IMR-90 (cell line): ENCODE results near the gene CDH16. TPM values are rescaled to one million over a fixed set of nuclear protein-coding genes. Genes with fewer than 3 reads are reported as not detected.
"Not testable (repeated sequence)": the region's sequence is repeated elsewhere in the genome, so short reads cannot be mapped to it uniquely, and the experiment has no call there.

ENCODE experiments used
- ATAC-seq: fragments of 200-7000 bp; cut with Tn5 transposase; 2 replicates; pipeline ENCODE4 v1.9.1; 2020; ENCODE audit warnings: low read depth, mild to moderate bottlenecking, moderate library complexity
- BruUV-seq: library from RNA; stranded (reverse); fragments of 400-500 nt; replicated peaks from 2 replicates; lab custom pipeline; 2021; lab: Mats Ljungman, UMichigan
- CTCF ChIA-PET: fragments of 300-600 bp; formaldehyde crosslinking; extraction: SDS; loops from one replicate; lab custom pipeline; 2021; ENCODE audit warnings: antibody characterized with exemption; lab: Yijun Ruan, JAX
- POLR2A ChIA-PET: fragments of 300-600 bp; sonication (Branson Sonifier 250); formaldehyde crosslinking; loops from one replicate; lab custom pipeline; 2022; ENCODE audit warnings: antibody characterized with exemption; ENCODE audit not compliant: unreplicated experiment; lab: Charles Lee
- DNase-seq: peaks from one replicate; pipeline ENCODE4 v3.0.0; 2013
- H2AFZ ChIP-seq: replicated peaks from 2 replicates; pipeline ENCODE3; 2013; ENCODE audit warnings: low read length, mild to moderate bottlenecking; ENCODE audit not compliant: poor library complexity
- H2AK5ac ChIP-seq: 2 replicates; pipeline ENCODE4 v1.6.1; 2013; ENCODE audit warnings: low read depth, low read length, inconsistent platforms
- H2AK9ac ChIP-seq: replicated peaks from 2 replicates; pipeline ENCODE3; 2013; ENCODE audit warnings: mild to moderate bottlenecking, low read depth, low read length, moderate library complexity; ENCODE audit not compliant: poor library complexity
- H2BK120ac ChIP-seq: 2 replicates; pipeline ENCODE4 v1.6.1; 2013; ENCODE audit warnings: low read depth, low read length, inconsistent platforms
- H2BK15ac ChIP-seq: 3 replicates; pipeline ENCODE4 v1.6.1; 2013; ENCODE audit warnings: low read depth, low read length, inconsistent platforms
- H2BK20ac ChIP-seq: 2 replicates; pipeline ENCODE4 v1.6.1; 2013; ENCODE audit warnings: low read depth, mild to moderate bottlenecking, inconsistent platforms, low read length, moderate library complexity
- H2BK5ac ChIP-seq: 2 replicates; pipeline ENCODE4 v1.6.1; 2013; ENCODE audit warnings: mild to moderate bottlenecking, low read depth, low read length, inconsistent platforms; ENCODE audit not compliant: poor library complexity, severe bottlenecking
- H3K14ac ChIP-seq: replicated peaks from 2 replicates; pipeline ENCODE4 v1.6.1; 2013; ENCODE audit warnings: low read depth, low read length, inconsistent platforms
- H3K18ac ChIP-seq: 2 replicates; pipeline ENCODE4 v1.6.1; 2013; ENCODE audit warnings: low read depth, low read length, control low read depth
- H3K23ac ChIP-seq: 2 replicates; pipeline ENCODE4 v1.6.1; 2013; ENCODE audit warnings: low read depth, low read length, inconsistent platforms
- H3K27ac ChIP-seq: 2 replicates; pipeline ENCODE4 v1.5.1; 2013; ENCODE audit warnings: mild to moderate bottlenecking, control low read depth, low read length; ENCODE audit not compliant: insufficient read depth
- H3K27me3 ChIP-seq: 2 replicates; pipeline ENCODE4 v1.6.1; 2013; ENCODE audit warnings: low read length; ENCODE audit not compliant: control insufficient read depth, insufficient read depth
- H3K36me3 ChIP-seq: 2 replicates; pipeline ENCODE4 v1.6.1; 2013; ENCODE audit warnings: low read length, mixed read lengths; ENCODE audit not compliant: control insufficient read depth, insufficient read depth
- H3K4ac ChIP-seq: 2 replicates; pipeline ENCODE4 v1.6.1; 2013; ENCODE audit warnings: low read depth, low read length, inconsistent platforms
- H3K4me1 ChIP-seq: 2 replicates; pipeline ENCODE4 v1.6.1; 2013; ENCODE audit warnings: low read length, mixed read lengths; ENCODE audit not compliant: control insufficient read depth, insufficient read depth
- H3K4me2 ChIP-seq: 2 replicates; pipeline ENCODE4 v1.6.1; 2013; ENCODE audit warnings: low read depth, mild to moderate bottlenecking, control low read depth, low read length, moderate library complexity
- H3K4me3 ChIP-seq: 2 replicates; pipeline ENCODE4 v1.5.1; 2013; ENCODE audit warnings: low read depth, mild to moderate bottlenecking, control low read depth, low read length, moderate library complexity; ENCODE audit not compliant: insufficient read depth
- H3K56ac ChIP-seq: 2 replicates; pipeline ENCODE4 v1.6.1; 2013; ENCODE audit warnings: low read length, inconsistent platforms; ENCODE audit not compliant: insufficient read depth; ENCODE audit errors: extremely low read depth
- H3K79me1 ChIP-seq, 2 experiments: 2 replicates each; pipeline ENCODE4 v1.6.1; 2013; ENCODE audit warnings: low read length in 2 of 2, inconsistent platforms in 1 of 2, low read depth in 1 of 2
- H3K9ac ChIP-seq: 2 replicates; pipeline ENCODE4 v1.6.1; 2013; ENCODE audit warnings: low read depth, low read length, control low read depth
- H3K9me1 ChIP-seq: 2 replicates; pipeline ENCODE4 v1.6.1; 2013; ENCODE audit warnings: low read length, inconsistent platforms; ENCODE audit not compliant: insufficient read depth
- H3K9me3 ChIP-seq: 2 replicates; pipeline ENCODE4 v1.6.1; 2013; ENCODE audit warnings: low read length; ENCODE audit not compliant: control insufficient read depth, insufficient read depth
- H4K20me1 ChIP-seq: 2 replicates; pipeline ENCODE4 v1.6.1; 2013; ENCODE audit warnings: low read length, inconsistent platforms; ENCODE audit not compliant: insufficient read depth
- H4K5ac ChIP-seq: 2 replicates; pipeline ENCODE4 v1.6.1; 2013; ENCODE audit warnings: mild to moderate bottlenecking, low read depth, low read length, control low read depth
- H4K8ac ChIP-seq, 2 experiments: 2 replicates each; pipeline ENCODE4 v1.6.1; 2013; ENCODE audit warnings: low read depth in 2 of 2, low read length in 2 of 2, control low read depth in 1 of 2, inconsistent platforms in 1 of 2
- H4K91ac ChIP-seq: 2 replicates; pipeline ENCODE4 v1.6.1; 2013; ENCODE audit warnings: low read depth, low read length, inconsistent platforms; ENCODE audit not compliant: insufficient read depth
- WGBS, 2 experiments: methylation state at CpG; one replicate each; pipeline versions ENCODE4 v1.1.5 to v1.1.7; 2013; ENCODE audit warnings: missing lambda C conversion rate in 2 of 2; ENCODE audit not compliant: insufficient read length in 1 of 2; ENCODE audit errors: extremely low coverage in 2 of 2; 5-methylcytosine and 5-hydroxymethylcytosine counted together
- dilution Hi-C: fragments of 300-500 bp; cut with HindIII; formaldehyde crosslinking; loops from one replicate; pipeline ENCODE4 v1.14.3; 2018; ENCODE audit warnings: low sequenced_read_pairs; ENCODE audit not compliant: unreplicated experiment
- in situ Hi-C: fragments of 300-500 bp; cut with MboI; formaldehyde crosslinking; loops from 3 replicates; pipeline ENCODE4 v1.14.3; 2019; ENCODE audit warnings: low sequenced_read_pairs, inconsistent platforms, mixed read lengths
- intact Hi-C: fragments of 100-400 bp; cut with micrococcal nuclease; formaldehyde crosslinking; loops from 2 replicates; pipeline ENCODE4 v1.10.0; 2022
- polyA plus RNA-seq, 3 experiments: library from polyadenylated mRNA; depleted of rRNA; stranded (reverse); fragments of >200 nt; gene quantifications; 2 replicates each; pipeline ENCODE4 v1.2.3, GENCODE V29; 2012; ENCODE audit warnings: low replicate concordance in 1 of 3
- total RNA-seq: library from RNA; depleted of rRNA; stranded (reverse); fragments of >200 nt; gene quantifications from 2 replicates; pipeline ENCODE4 v1.2.3, GENCODE V29; 2012

CDH16 gene
- total and polyA plus RNA-seq, 2 of the 4 experiments (the other 2 are of a cell fraction) = not detected

GRCh38 chr16:66944971-66945370, 26.3 kb upstream of the CDH16 start:
- DNase-seq, H3K23ac ChIP-seq, H3K14ac ChIP-seq, H2BK120ac ChIP-seq, H3K9ac ChIP-seq, H3K4me2 ChIP-seq, H3K27ac ChIP-seq, H2AFZ ChIP-seq, H4K5ac ChIP-seq, H3K4me3 ChIP-seq, dilution Hi-C loops, H3K56ac ChIP-seq, H3K9me3 ChIP-seq, in situ Hi-C loops, H3K4me1 ChIP-seq, H4K8ac ChIP-seq, H3K4ac ChIP-seq, H4K91ac ChIP-seq, H2BK15ac ChIP-seq, H2AK9ac ChIP-seq, H2AK5ac ChIP-seq, H3K9me1 ChIP-seq, BruUV-seq, H2BK5ac ChIP-seq, H4K20me1 ChIP-seq, ATAC-seq, intact Hi-C loops, POLR2A ChIA-PET, H3K18ac ChIP-seq, H2BK20ac ChIP-seq: not testable (repeated sequence)
- WGBS, 2 experiments = 90% methylated on average over 5 of the region's 9 CpGs; no CpG with 5 or more reads in 1 of the 2 experiments
- CTCF ChIA-PET = interaction anchor here (2.7 kb wide), 1 partner anchor 50 kb away, joined by 11 read pairs; no protein-coding TSS in a partner anchor
- Histone ChIP-seq H3K36me3 (peaks cover 40% of the 10 kb centered on the region), H3K79me1 (peaks cover 0 to 12% of the 10 kb centered on the region in 2 experiments; a peak in 3 of 4 replicates), H3K27me3 (peaks cover 14% of the 10 kb centered on the region; the same call in 1 of the 2 replicates)
